Caco-2 (cell line): ENCODE measurements around the gene MLLT10. TPM values are rescaled to one million over a fixed set of nuclear protein-coding genes. Genes with fewer than 3 reads are reported as not detected.
"Not testable (repeated sequence)": the region's sequence is repeated elsewhere in the genome, so short reads cannot be mapped to it uniquely, and the experiment has no call there.

Source experiments
- BruUV-seq: library from RNA; stranded (reverse); fragments of 400-500 nt; replicated peaks from 2 replicates; lab custom pipeline; 2021; lab: Mats Ljungman, UMichigan
- CTCF ChIA-PET: fragments of 300-600 bp; sonication (Branson Sonifier 250); formaldehyde crosslinking; loops from one replicate; lab custom pipeline; 2022; ENCODE audit warnings: antibody characterized with exemption; lab: Charles Lee
- POLR2A ChIA-PET: fragments of 300-600 bp; sonication (Branson Sonifier 250); formaldehyde crosslinking; loops from one replicate; lab custom pipeline; 2022; ENCODE audit warnings: antibody characterized with exemption; lab: Charles Lee
- DNase-seq, 2 experiments: peaks; one replicate each; pipeline versions ENCODE4 v3.0.0 to v3.0.0-alpha.2; 2020 to 2022
- H3K27me3 ChIP-seq: replicated peaks from 2 replicates; pipeline ENCODE4 v1.6.0; 2011; ENCODE audit warnings: low read length; ENCODE audit not compliant: control insufficient read depth, insufficient read depth
- H3K36me3 ChIP-seq: 2 replicates; pipeline ENCODE4 v1.5.1; 2011; ENCODE audit warnings: low read length; ENCODE audit not compliant: control insufficient read depth, insufficient read depth
- H3K4me1 ChIP-seq: fragments of 250-450 bp; sonication (Bioruptor Pico); 2 replicates; pipeline ENCODE4 v1.5.1; 2020; ENCODE audit warnings: mild to moderate bottlenecking
- H3K4me3 ChIP-seq: 2 replicates; pipeline ENCODE4 v1.5.1; 2011; ENCODE audit warnings: low read depth, mild to moderate bottlenecking, control low read depth, low read length
- H3K9me3 ChIP-seq: fragments of 250-450 bp; sonication (Bioruptor Pico); 2 replicates; pipeline ENCODE4 v1.5.1; 2020; ENCODE audit warnings: mild to moderate bottlenecking, moderate library complexity
- H3K27ac Mint-ChIP-seq: one replicate; pipeline ENCODE4 v1.8.0; 2022; ENCODE audit warnings: mixed read lengths; ENCODE audit not compliant: unreplicated experiment
- H3K27me3 Mint-ChIP-seq: one replicate; pipeline ENCODE4 v1.8.0; 2022; ENCODE audit warnings: mixed read lengths; ENCODE audit not compliant: insufficient read depth, unreplicated experiment
- H3K36me3 Mint-ChIP-seq: one replicate; pipeline ENCODE4 v1.8.0; 2022; ENCODE audit warnings: mild to moderate bottlenecking, mixed read lengths; ENCODE audit not compliant: insufficient read depth, unreplicated experiment
- H3K4me1 Mint-ChIP-seq: one replicate; pipeline ENCODE4 v1.8.0; 2022; ENCODE audit warnings: low read depth, mixed read lengths; ENCODE audit not compliant: unreplicated experiment
- H3K4me3 Mint-ChIP-seq: one replicate; pipeline ENCODE4 v1.8.0; 2022; ENCODE audit warnings: mild to moderate bottlenecking, moderate library complexity, mixed read lengths; ENCODE audit not compliant: unreplicated experiment
- H3K9me3 Mint-ChIP-seq: one replicate; pipeline ENCODE4 v1.8.0; 2022; ENCODE audit warnings: mixed read lengths; ENCODE audit not compliant: unreplicated experiment
- intact Hi-C: fragments of 100-400 bp; cut with micrococcal nuclease; formaldehyde crosslinking; loops from one replicate; pipeline ENCODE4 v1.10.0; 2022; ENCODE audit not compliant: unreplicated experiment
- total RNA-seq: library from RNA; stranded (reverse); gene quantifications from 2 replicates; pipeline ENCODE4 v1.2.3, GENCODE V29; 2022
- TF ChIP-seq, protein P1 (sequence below), 2 experiments: fragments of 200-600 bp in 1 of 2; IDR thresholded peaks; 1 replicate in 1 of 2; 2 replicates in 1 of 2; pipeline versions ENCODE4 v1.5.1 to v1.8.0; 2011 to 2022; ENCODE audit warnings: antibody characterized with exemption in 1 of 2, control low read depth in 1 of 2, inconsistent platforms in 1 of 2, low read depth in 1 of 2, low read length in 1 of 2, mild to moderate bottlenecking in 1 of 2, moderate library complexity in 1 of 2; ENCODE audit not compliant: insufficient read depth in 1 of 2, severe bottlenecking in 1 of 2, unreplicated experiment in 1 of 2

The MLLT10 gene
- total RNA-seq, 1 experiment from 2014 or later: 84.3 TPM

GRCh38 chr10:21627331-21627730 lies 93.3 kb downstream of the MLLT10 start:
- H3K4me1 ChIP-seq: no peaks in the 10 kb centered on the region
- Mint-ChIP-seq H3K9me3 (no peaks in the 10 kb centered on the region), H3K4me3 (no peak overlapping the region), H3K36me3 (peaks cover 49% of the 10 kb centered on the region), H3K27ac (no peak overlapping the region), H3K4me1 (no peaks in the 10 kb centered on the region), H3K27me3 (no peaks in the 10 kb centered on the region)
- no peak for DNase-seq
- H3K9me3 ChIP-seq: no peaks in the 10 kb centered on the region
- CTCF ChIA-PET: interaction anchor here (1.7 kb wide), 1 partner anchor 11 kb away, joined by 4 read pairs; no protein-coding TSS in a partner anchor
- no TSS peak for BruUV-seq
- H3K4me3 ChIP-seq: no peak overlapping the region
- intact Hi-C loops: no loop called here
- TF ChIP-seq, protein P1, sequence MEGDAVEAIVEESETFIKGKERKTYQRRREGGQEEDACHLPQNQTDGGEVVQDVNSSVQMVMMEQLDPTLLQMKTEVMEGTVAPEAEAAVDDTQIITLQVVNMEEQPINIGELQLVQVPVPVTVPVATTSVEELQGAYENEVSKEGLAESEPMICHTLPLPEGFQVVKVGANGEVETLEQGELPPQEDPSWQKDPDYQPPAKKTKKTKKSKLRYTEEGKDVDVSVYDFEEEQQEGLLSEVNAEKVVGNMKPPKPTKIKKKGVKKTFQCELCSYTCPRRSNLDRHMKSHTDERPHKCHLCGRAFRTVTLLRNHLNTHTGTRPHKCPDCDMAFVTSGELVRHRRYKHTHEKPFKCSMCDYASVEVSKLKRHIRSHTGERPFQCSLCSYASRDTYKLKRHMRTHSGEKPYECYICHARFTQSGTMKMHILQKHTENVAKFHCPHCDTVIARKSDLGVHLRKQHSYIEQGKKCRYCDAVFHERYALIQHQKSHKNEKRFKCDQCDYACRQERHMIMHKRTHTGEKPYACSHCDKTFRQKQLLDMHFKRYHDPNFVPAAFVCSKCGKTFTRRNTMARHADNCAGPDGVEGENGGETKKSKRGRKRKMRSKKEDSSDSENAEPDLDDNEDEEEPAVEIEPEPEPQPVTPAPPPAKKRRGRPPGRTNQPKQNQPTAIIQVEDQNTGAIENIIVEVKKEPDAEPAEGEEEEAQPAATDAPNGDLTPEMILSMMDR (IDR thresholded peaks at IDR 0.05; ENCODE audit: insufficient read depth in 1 of 2, low read depth in 1 of 2, low read length in 1 of 2, severe bottlenecking in 1 of 2, unreplicated experiment in 1 of 2): no peak
- H3K27me3 ChIP-seq: no peaks in the 10 kb centered on the region
- POLR2A ChIA-PET: no interaction called here
- H3K36me3 ChIP-seq: no peaks in the 10 kb centered on the region; the same call in 1 of the 2 replicates

DNA sequence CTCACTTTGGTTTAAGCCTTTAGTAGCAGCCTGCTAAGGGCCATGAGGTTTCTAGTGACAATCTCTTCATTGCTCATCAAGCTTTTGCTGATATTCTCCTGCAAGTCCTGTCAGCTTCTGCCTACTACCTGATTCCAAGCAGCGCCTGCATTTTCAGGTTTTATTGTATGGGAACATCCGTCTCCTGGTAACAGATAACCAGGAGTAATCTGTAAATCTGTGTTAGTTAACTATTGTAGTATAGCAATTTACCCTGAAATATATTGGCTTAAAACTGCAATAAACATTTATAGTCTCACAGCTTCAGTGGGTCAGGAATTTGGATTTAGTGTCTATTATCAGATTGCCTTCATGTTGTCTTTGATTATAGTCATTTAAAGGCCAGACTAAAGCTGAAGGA lies 94.0 kb downstream of the MLLT10 start:
- intact Hi-C loops: no loop called here
- no peak for DNase-seq
- H3K27me3 Mint-ChIP-seq: no peaks in the 10 kb centered on the region
- ChIA-PET CTCF (no interaction called here), POLR2A (interaction anchor here (0.5 kb wide), 1 partner anchor 334 kb away, joined by 9 read pairs; no protein-coding TSS in a partner anchor)
- no peaks in the 10 kb centered on the region for H3K9me3 Mint-ChIP-seq
- no peaks in the 10 kb centered on the region; the same call in 1 of the 2 replicates for H3K36me3 ChIP-seq
- BruUV-seq: no TSS peak
- no peak overlapping the region for H3K4me3 ChIP-seq
- H3K36me3 Mint-ChIP-seq: peaks cover 44% of the 10 kb centered on the region
- no peaks in the 10 kb centered on the region for H3K9me3 ChIP-seq
- H3K4me1 ChIP-seq: no peaks in the 10 kb centered on the region
- H3K4me3 Mint-ChIP-seq: no peak overlapping the region
- TF ChIP-seq, protein P1 (IDR thresholded peaks at IDR 0.05; ENCODE audit: insufficient read depth in 1 of 2, low read depth in 1 of 2, low read length in 1 of 2, severe bottlenecking in 1 of 2, unreplicated experiment in 1 of 2): no peak
- H3K27me3 ChIP-seq: no peaks in the 10 kb centered on the region
- no peaks in the 10 kb centered on the region for H3K4me1 Mint-ChIP-seq
- H3K27ac Mint-ChIP-seq: no peak overlapping the region

GRCh38 chr10:21628645-21629044 lies 94.6 kb downstream of the MLLT10 start:
- CTCF ChIA-PET, BruUV-seq, H3K4me3 Mint-ChIP-seq, H3K27ac Mint-ChIP-seq, H3K4me1 ChIP-seq, H3K4me1 Mint-ChIP-seq, H3K9me3 ChIP-seq, H3K27me3 ChIP-seq, POLR2A ChIA-PET, DNase-seq, H3K9me3 Mint-ChIP-seq, H3K4me3 ChIP-seq, H3K27me3 Mint-ChIP-seq, intact Hi-C loops, H3K36me3 ChIP-seq: not testable (repeated sequence)
- H3K36me3 Mint-ChIP-seq: peaks cover 40% of the 10 kb centered on the region
